ENCODE measurements around the gene TOMM34. TPM values are rescaled to one million over a fixed set of nuclear protein-coding genes. Genes with fewer than 3 reads are reported as not detected.

The TOMM34 gene
- total RNA-seq, 1 experiment from 2014 or later, result 30.6 TPM

DNA sequence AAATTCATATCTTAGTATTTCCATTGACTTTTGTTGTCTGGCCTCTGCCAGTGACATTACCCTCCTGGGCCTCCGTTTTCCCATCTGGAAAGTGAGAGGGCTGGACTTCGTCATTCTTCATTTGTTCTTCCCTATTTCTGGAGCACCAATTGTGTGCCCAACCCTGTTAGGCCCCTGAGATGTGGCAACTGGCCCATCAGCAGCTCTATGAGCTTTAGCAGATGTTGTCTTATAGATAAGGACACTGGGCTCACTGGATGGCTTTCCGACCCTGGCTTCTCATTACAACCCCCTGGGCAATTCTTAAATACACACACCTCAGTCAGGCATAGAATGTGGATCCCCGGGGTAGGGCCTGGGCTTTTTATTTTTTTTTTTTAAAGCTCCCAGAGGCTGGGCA is 35.7 kb downstream of the TOMM34 start:
- H3K36me3 ChIP-seq (ENCODE audit: control insufficient read depth, insufficient read depth, low read length), result no peaks in the 10 kb centered on the region

DNA sequence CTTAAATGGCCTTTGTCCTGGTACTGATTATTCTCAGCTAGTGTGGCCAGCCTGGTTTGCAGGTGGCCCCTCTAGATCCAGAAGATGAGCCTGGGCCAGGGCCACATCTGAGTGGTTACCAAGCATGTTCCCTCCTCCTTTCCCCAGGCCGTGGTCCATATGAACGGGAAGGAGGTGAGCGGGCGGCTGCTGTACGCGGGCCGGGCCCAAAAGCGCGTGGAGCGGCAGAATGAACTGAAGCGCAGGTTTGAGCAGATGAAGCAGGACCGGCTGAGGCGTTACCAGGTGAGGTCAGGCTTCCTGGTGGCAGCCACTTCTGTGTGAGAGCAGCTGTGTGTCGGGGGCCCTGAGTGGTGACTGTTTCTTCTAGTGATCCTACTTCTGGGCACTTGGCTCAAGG is 38.8 kb downstream of the TOMM34 start:
- no peak for ATAC-seq
- intact Hi-C loops (cut with micrococcal nuclease; ENCODE audit: unreplicated experiment), result no loop called here
- CTCF ChIA-PET, result no interaction called here
- H3K4me3 ChIP-seq (ENCODE audit: low read depth in 2 of 2, low read length in 2 of 2), result no peak overlapping the region
- in situ Hi-C loops (cut with HindIII; ENCODE audit: low pct_unique_long_range_greater_than_20kb, low sequenced_read_pairs), result no loop called here
- no peak for DNase-seq (ENCODE audit: low read depth, low spot score)
- H3K27ac ChIP-seq (ENCODE audit: low read length), result no peak overlapping the region
- TF ChIP-seq, protein P1, sequence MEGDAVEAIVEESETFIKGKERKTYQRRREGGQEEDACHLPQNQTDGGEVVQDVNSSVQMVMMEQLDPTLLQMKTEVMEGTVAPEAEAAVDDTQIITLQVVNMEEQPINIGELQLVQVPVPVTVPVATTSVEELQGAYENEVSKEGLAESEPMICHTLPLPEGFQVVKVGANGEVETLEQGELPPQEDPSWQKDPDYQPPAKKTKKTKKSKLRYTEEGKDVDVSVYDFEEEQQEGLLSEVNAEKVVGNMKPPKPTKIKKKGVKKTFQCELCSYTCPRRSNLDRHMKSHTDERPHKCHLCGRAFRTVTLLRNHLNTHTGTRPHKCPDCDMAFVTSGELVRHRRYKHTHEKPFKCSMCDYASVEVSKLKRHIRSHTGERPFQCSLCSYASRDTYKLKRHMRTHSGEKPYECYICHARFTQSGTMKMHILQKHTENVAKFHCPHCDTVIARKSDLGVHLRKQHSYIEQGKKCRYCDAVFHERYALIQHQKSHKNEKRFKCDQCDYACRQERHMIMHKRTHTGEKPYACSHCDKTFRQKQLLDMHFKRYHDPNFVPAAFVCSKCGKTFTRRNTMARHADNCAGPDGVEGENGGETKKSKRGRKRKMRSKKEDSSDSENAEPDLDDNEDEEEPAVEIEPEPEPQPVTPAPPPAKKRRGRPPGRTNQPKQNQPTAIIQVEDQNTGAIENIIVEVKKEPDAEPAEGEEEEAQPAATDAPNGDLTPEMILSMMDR (IDR thresholded peaks at IDR 0.05), result no peak
- TF ChIP-seq SIN3A (IDR thresholded peaks at IDR 0.05; ENCODE audit: borderline replicate concordance, insufficient read depth, low read depth, low read length) (no peak), POLR2AphosphoS5 (IDR thresholded peaks at IDR 0.05; ENCODE audit: low read depth, low read length) (no peak), TCF7L2 (IDR thresholded peaks at IDR 0.05; ENCODE audit: low read depth, low read length) (no peak)
- TF ChIP-seq, protein P2, sequence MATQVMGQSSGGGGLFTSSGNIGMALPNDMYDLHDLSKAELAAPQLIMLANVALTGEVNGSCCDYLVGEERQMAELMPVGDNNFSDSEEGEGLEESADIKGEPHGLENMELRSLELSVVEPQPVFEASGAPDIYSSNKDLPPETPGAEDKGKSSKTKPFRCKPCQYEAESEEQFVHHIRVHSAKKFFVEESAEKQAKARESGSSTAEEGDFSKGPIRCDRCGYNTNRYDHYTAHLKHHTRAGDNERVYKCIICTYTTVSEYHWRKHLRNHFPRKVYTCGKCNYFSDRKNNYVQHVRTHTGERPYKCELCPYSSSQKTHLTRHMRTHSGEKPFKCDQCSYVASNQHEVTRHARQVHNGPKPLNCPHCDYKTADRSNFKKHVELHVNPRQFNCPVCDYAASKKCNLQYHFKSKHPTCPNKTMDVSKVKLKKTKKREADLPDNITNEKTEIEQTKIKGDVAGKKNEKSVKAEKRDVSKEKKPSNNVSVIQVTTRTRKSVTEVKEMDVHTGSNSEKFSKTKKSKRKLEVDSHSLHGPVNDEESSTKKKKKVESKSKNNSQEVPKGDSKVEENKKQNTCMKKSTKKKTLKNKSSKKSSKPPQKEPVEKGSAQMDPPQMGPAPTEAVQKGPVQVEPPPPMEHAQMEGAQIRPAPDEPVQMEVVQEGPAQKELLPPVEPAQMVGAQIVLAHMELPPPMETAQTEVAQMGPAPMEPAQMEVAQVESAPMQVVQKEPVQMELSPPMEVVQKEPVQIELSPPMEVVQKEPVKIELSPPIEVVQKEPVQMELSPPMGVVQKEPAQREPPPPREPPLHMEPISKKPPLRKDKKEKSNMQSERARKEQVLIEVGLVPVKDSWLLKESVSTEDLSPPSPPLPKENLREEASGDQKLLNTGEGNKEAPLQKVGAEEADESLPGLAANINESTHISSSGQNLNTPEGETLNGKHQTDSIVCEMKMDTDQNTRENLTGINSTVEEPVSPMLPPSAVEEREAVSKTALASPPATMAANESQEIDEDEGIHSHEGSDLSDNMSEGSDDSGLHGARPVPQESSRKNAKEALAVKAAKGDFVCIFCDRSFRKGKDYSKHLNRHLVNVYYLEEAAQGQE (IDR thresholded peaks at IDR 0.05; ENCODE audit: insufficient read depth in 1 of 2, low read depth in 2 of 2, low read length in 1 of 2), result no peak
- no TSS peak for BruUV-seq (replicated peaks)
- no peaks in the 10 kb centered on the region for H3K9me3 ChIP-seq (ENCODE audit: control insufficient read depth, insufficient read depth, low read depth, low read length)
- H3K27me3 ChIP-seq (ENCODE audit: control insufficient read depth, insufficient read depth, low read length), result no peaks in the 10 kb centered on the region
- POLR2A ChIA-PET, result no interaction called here
- no peaks in the 10 kb centered on the region for H3K4me1 ChIP-seq (ENCODE audit: control insufficient read depth, insufficient read depth, low read length)
- H3K36me3 ChIP-seq (ENCODE audit: control insufficient read depth, insufficient read depth, low read length), result no peaks in the 10 kb centered on the region

More for the DNA sequence above, 35.7 kb downstream of the TOMM34 start:
- no peak for DNase-seq (ENCODE audit: low read depth, low spot score)
- Histone ChIP-seq H3K4me1 (ENCODE audit: control insufficient read depth, insufficient read depth, low read length) (no peaks in the 10 kb centered on the region), H3K27ac (ENCODE audit: low read length) (no peak overlapping the region), H3K9me3 (ENCODE audit: control insufficient read depth, insufficient read depth, low read depth, low read length) (no peaks in the 10 kb centered on the region), H3K27me3 (ENCODE audit: control insufficient read depth, insufficient read depth, low read length) (no peaks in the 10 kb centered on the region), H3K4me3 (ENCODE audit: low read depth in 2 of 2, low read length in 2 of 2) (no peak overlapping the region)
- in situ Hi-C loops (cut with HindIII; ENCODE audit: low pct_unique_long_range_greater_than_20kb, low sequenced_read_pairs) (no loop called here), intact Hi-C loops (cut with micrococcal nuclease; ENCODE audit: unreplicated experiment) (no loop called here)
- TF ChIP-seq POLR2AphosphoS5 (IDR thresholded peaks at IDR 0.05; ENCODE audit: low read depth, low read length), result no peak
- TF ChIP-seq, protein P2 (IDR thresholded peaks at IDR 0.05; ENCODE audit: insufficient read depth in 1 of 2, low read depth in 2 of 2, low read length in 1 of 2), result no peak
- TF ChIP-seq SIN3A (IDR thresholded peaks at IDR 0.05; ENCODE audit: borderline replicate concordance, insufficient read depth, low read depth, low read length), result no peak
- BruUV-seq (replicated peaks), result no TSS peak
- CTCF ChIA-PET, result no interaction called here
- POLR2A ChIA-PET, result no interaction called here
- ATAC-seq, result no peak

All from Panc1 (cell line).